Subcutaneous adipose tissue (tissue), 4 donors: ENCODE data around the gene SLC13A3. TPM values are rescaled to one million over a fixed set of nuclear protein-coding genes. Genes with fewer than 3 reads are reported as not detected.

Experiments
- CTCF ChIP-seq: fragments of 450-650 bp; IDR thresholded peaks from one replicate; pipeline ENCODE4 v1.5.1; 2016; ENCODE audit warnings: low read depth, mild to moderate bottlenecking, control low read depth, antibody characterized with exemption, moderate library complexity
- total RNA-seq, 4 donors: library from RNA; depleted of rRNA; stranded (reverse); fragments of >200 nt; gene quantifications; one replicate each; pipeline ENCODE4 v1.1.0, GENCODE V29; 2016

Gene SLC13A3
- total RNA-seq, 4 donors from 2014 or later = 0.88 to 4.3 (median 1.5) TPM

DNA sequence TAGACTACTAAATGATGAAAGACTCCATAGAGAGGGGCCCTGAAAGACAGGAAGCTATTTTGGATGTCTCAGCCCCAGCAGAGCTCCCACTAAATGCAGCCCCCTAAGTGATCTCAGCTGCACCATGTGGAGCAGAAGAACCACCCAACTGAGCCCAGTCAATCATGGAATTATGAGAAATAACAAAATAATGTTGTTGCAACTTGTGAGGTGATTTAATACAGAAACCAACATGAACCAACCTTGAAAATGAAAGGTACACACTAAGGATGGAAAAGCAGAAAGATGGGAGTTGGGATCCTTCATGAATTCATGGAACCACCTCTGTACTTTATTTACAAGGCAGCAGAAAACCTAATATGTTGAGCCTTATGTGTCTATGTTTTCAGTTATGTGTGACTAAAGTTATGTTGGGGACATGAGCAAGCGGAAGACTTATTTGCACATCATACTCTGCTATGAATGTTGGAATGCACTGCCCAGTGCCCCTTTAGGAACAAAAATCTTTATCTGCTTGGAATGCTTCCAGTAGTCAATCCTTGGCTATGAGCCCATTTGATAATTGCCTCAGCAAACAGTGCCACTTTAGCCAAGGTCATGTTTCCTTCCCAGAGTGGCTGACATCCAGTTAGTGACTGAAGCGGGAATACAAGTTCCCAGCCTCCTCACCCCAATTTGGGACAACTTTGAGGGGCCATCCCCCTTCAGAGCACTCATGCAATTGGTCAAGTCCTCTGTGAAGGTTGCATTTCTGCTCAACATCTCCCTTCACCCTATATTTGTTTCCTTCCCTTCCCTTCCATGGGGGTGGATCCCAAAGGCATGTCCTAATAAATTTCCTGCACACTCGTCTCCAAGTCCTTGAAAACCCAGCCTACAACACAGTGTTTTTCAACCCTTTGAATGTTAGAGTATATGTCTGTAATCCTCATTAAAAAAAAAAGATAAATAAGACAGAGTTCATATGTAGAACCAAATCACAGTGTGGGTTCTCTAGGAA lies 19.6 kb upstream of the SLC13A3 start:
- no peak for TF ChIP-seq CTCF

- TF ChIP-seq CTCF = no peak
Observed at GRCh38 chr20:46670228-46670584, 18.9 kb upstream of the SLC13A3 start.

DNA sequence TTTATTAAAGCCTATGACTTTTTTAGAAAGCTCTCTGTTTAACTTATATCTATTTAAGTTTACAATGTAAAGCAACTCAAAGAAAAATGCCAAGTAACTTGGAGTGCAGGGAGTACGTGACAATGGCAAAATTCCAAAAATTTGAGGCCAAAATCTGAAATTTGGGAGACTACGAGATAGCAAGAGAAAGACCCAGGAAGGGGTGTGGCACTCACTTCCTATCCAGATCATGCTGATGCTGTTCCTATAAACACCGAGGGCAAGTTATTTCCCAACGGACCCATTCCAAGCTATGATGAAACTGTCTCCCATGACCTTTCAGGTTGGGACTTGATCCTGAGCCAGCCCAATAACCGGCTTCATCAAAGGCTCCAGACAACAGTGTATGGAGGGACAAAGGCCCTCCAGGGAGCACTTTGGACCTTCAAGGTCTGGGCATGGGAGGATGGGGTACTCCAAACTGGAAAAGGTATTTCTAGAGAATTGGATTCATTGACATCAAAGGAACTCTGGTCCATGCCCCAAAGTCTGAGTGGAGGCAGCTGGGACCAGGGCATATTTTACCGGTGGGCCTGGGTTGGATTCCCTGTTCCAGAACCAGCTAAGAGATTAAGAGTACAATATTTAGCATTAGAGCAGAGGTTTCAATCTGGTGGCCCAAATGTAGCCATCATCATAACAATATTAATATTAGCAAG lies 15.7 kb upstream of the SLC13A3 start:
- no peak for TF ChIP-seq CTCF

DNA sequence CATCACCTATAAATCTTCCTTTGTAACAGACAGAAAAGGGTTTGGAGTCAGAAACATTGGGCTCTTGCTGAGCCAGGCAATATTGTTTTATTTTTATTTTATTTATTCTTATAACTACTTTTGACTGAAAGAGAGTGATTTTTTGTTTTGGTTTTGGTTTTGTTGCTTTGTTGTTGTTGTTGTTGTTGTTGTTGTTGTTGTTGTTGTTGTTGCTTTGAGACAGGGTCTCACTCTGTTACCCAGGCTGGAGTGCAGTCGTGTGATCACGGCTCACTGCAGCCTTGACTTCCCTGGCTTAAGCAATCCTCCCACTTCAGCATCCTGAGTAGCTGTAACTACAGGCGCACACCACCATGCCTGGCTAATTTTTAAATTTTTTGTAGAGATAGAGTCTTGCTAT lies 15.0 kb upstream of the SLC13A3 start:
- TF ChIP-seq CTCF = no peak

- TF ChIP-seq CTCF = no peak
Observed at GRCh38 chr20:46665602-46666001, 14.3 kb upstream of the SLC13A3 start.

DNA sequence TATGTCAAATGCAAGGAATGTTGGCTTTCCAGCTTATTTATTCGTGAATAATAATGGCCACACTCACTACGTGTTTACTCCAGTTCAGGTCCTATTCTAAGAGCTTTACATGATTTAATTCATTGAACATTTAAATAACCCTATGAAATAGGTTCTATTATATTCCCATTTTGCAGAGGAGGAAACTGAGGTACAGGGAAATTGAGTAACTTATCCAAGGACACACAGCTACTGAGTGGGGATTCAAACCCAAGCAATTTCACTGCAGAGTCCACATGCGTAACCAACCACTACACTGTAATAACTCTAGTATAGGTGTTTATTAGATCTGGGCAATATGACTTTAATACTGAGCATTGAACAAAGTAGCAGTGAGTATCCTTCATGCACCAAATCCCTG lies 12.3 kb upstream of the SLC13A3 start:
- TF ChIP-seq CTCF = no peak

GRCh38 chr20:46661659-46662058 lies 10.4 kb upstream of the SLC13A3 start:
- no peak for TF ChIP-seq CTCF
